Mucosa of stomach (tissue), 1 donor: ENCODE measurements around the gene TDG.
A peak's percentile ranks its signal among the peaks of the same experiment; 100 is the strongest.

Experiments used
- H3K27me3 ChIP-seq: one replicate; pipeline ENCODE4 v1.7.0; 2013; ENCODE audit warnings: mild to moderate bottlenecking, low read length; ENCODE audit not compliant: control insufficient read depth, insufficient read depth
- H3K36me3 ChIP-seq: one replicate; pipeline ENCODE4 v1.7.0; 2013; ENCODE audit warnings: low read length; ENCODE audit not compliant: control insufficient read depth, insufficient read depth
- H3K4me1 ChIP-seq: one replicate; pipeline ENCODE4 v1.7.0; 2013; ENCODE audit warnings: mild to moderate bottlenecking, low read length; ENCODE audit not compliant: control insufficient read depth, insufficient read depth
- H3K4me3 ChIP-seq: one replicate; pipeline ENCODE4 v1.7.0; 2013; ENCODE audit warnings: low read length
- H3K9ac ChIP-seq: one replicate; pipeline ENCODE4 v1.7.0; 2013; ENCODE audit warnings: mild to moderate bottlenecking, low read length, moderate library complexity
- H3K9me3 ChIP-seq: one replicate; pipeline ENCODE4 v1.7.0; 2013; ENCODE audit warnings: mild to moderate bottlenecking, low read length, moderate library complexity; ENCODE audit not compliant: control insufficient read depth
- donor health status: Pancreatic carcinoma.

Gene TDG

GRCh38 chr12:103965255-103965589 is 450 bp upstream of the TDG start:
- Histone ChIP-seq H3K4me1 (peaks cover 11% of the 10 kb centered on the region), H3K27me3 (no peaks in the 10 kb centered on the region), H3K4me3 (peak overlapping the region; percentile 97), H3K9me3 (no peaks in the 10 kb centered on the region), H3K9ac (peak overlapping the region; percentile 99), H3K36me3 (no peaks in the 10 kb centered on the region)

- peak overlapping the region; percentile 99 for H3K9ac ChIP-seq
- H3K9me3 ChIP-seq = no peaks in the 10 kb centered on the region
- peak overlapping the region; percentile 97 for H3K4me3 ChIP-seq
- H3K27me3 ChIP-seq = no peaks in the 10 kb centered on the region
- H3K36me3 ChIP-seq = no peaks in the 10 kb centered on the region
- H3K4me1 ChIP-seq = peaks cover 11% of the 10 kb centered on the region
Observed at GRCh38 chr12:103966736-103967135, 1.1 kb downstream of the TDG start.

GRCh38 chr12:103969391-103969790 is 3.7 kb downstream of the TDG start:
- no peaks in the 10 kb centered on the region for H3K9me3 ChIP-seq
- no peak overlapping the region for H3K9ac ChIP-seq
- peaks cover 6% of the 10 kb centered on the region for H3K4me1 ChIP-seq
- H3K27me3 ChIP-seq = no peaks in the 10 kb centered on the region
- H3K4me3 ChIP-seq = no peak overlapping the region
- no peaks in the 10 kb centered on the region for H3K36me3 ChIP-seq

- no peak overlapping the region for H3K9ac ChIP-seq
- no peaks in the 10 kb centered on the region for H3K4me1 ChIP-seq
- H3K27me3 ChIP-seq = no peaks in the 10 kb centered on the region
- H3K9me3 ChIP-seq = no peaks in the 10 kb centered on the region
- H3K4me3 ChIP-seq = no peak overlapping the region
- peaks cover 4% of the 10 kb centered on the region for H3K36me3 ChIP-seq
Observed at GRCh38 chr12:103973909-103974308, 8.2 kb downstream of the TDG start.

- Histone ChIP-seq H3K4me1 (no peaks in the 10 kb centered on the region), H3K9me3 (no peaks in the 10 kb centered on the region), H3K36me3 (peaks cover 4% of the 10 kb centered on the region), H3K4me3 (no peak overlapping the region), H3K27me3 (no peaks in the 10 kb centered on the region), H3K9ac (no peak overlapping the region)
Observed at GRCh38 chr12:103975368-103975767, 9.7 kb downstream of the TDG start.

GRCh38 chr12:103978384-103978982 is 12.8 kb downstream of the TDG start:
- Histone ChIP-seq H3K9ac (no peak overlapping the region), H3K36me3 (peaks cover 4% of the 10 kb centered on the region), H3K4me1 (no peaks in the 10 kb centered on the region), H3K27me3 (no peaks in the 10 kb centered on the region), H3K4me3 (no peak overlapping the region), H3K9me3 (no peaks in the 10 kb centered on the region)

- no peaks in the 10 kb centered on the region for H3K36me3 ChIP-seq
- H3K4me3 ChIP-seq = no peak overlapping the region
- H3K4me1 ChIP-seq = no peaks in the 10 kb centered on the region
- no peaks in the 10 kb centered on the region for H3K27me3 ChIP-seq
- H3K9me3 ChIP-seq = no peaks in the 10 kb centered on the region
- H3K9ac ChIP-seq = no peak overlapping the region
Observed at GRCh38 chr12:103986829-103987228, 21.2 kb downstream of the TDG start.

GRCh38 chr12:103994235-103994634 is 28.6 kb downstream of the TDG start:
- no peaks in the 10 kb centered on the region for H3K36me3 ChIP-seq
- H3K27me3 ChIP-seq = no peaks in the 10 kb centered on the region
- no peak overlapping the region for H3K9ac ChIP-seq
- no peaks in the 10 kb centered on the region for H3K4me1 ChIP-seq
- no peaks in the 10 kb centered on the region for H3K9me3 ChIP-seq
- no peak overlapping the region for H3K4me3 ChIP-seq

GRCh38 chr12:103996595-103996994 is 30.9 kb downstream of the TDG start:
- Histone ChIP-seq H3K9me3 (no peaks in the 10 kb centered on the region), H3K9ac (no peak overlapping the region), H3K4me1 (no peaks in the 10 kb centered on the region), H3K36me3 (no peaks in the 10 kb centered on the region), H3K4me3 (no peak overlapping the region), H3K27me3 (no peaks in the 10 kb centered on the region)

GRCh38 chr12:103997286-103997900 is 31.7 kb downstream of the TDG start:
- Histone ChIP-seq H3K4me3 (no peak overlapping the region), H3K27me3 (no peaks in the 10 kb centered on the region), H3K36me3 (no peaks in the 10 kb centered on the region), H3K9ac (no peak overlapping the region), H3K4me1 (no peaks in the 10 kb centered on the region), H3K9me3 (no peaks in the 10 kb centered on the region)

- Histone ChIP-seq H3K27me3 (no peaks in the 10 kb centered on the region), H3K9me3 (no peaks in the 10 kb centered on the region), H3K4me1 (no peaks in the 10 kb centered on the region), H3K4me3 (no peak overlapping the region), H3K36me3 (no peaks in the 10 kb centered on the region), H3K9ac (no peak overlapping the region)
Observed at GRCh38 chr12:103998976-103999375, 33.3 kb downstream of the TDG start.

- no peaks in the 10 kb centered on the region for H3K4me1 ChIP-seq
- H3K9ac ChIP-seq = no peak overlapping the region
- no peaks in the 10 kb centered on the region for H3K9me3 ChIP-seq
- no peak overlapping the region for H3K4me3 ChIP-seq
- no peaks in the 10 kb centered on the region for H3K36me3 ChIP-seq
- no peaks in the 10 kb centered on the region for H3K27me3 ChIP-seq
Observed at GRCh38 chr12:104000807-104001434, 35.2 kb downstream of the TDG start.
